Upper lobe of right lung (tissue), 1 donor: Measurements from ENCODE around the gene HDDC3. TPM values are rescaled to one million over a fixed set of nuclear protein-coding genes. Genes with fewer than 3 reads are reported as not detected.
"Not testable (repeated sequence)": the region's sequence is repeated elsewhere in the genome, so short reads cannot be mapped to it uniquely, and the experiment has no call there.

Experiments used
- ATAC-seq: fragments of 200-7000 bp; cut with Tn5 transposase; one replicate; pipeline ENCODE4 v1.9.1; 2020; ENCODE audit warnings: mild to moderate bottlenecking, moderate library complexity
- DNase-seq: peaks from one replicate; pipeline ENCODE4 v3.0.0-alpha.2; 2020
- H3K27ac ChIP-seq: fragments of 200-600 bp; one replicate; pipeline ENCODE4 v1.8.0; 2022
- H3K27me3 ChIP-seq: fragments of 200-600 bp; one replicate; pipeline ENCODE4 v1.8.0; 2022; ENCODE audit warnings: mild to moderate bottlenecking
- H3K36me3 ChIP-seq: fragments of 200-600 bp; one replicate; pipeline ENCODE4 v1.8.0; 2022
- H3K4me1 ChIP-seq: fragments of 200-600 bp; one replicate; pipeline ENCODE4 v1.8.0; 2022
- H3K4me3 ChIP-seq: fragments of 200-600 bp; one replicate; pipeline ENCODE4 v1.8.0; 2022; ENCODE audit warnings: mild to moderate bottlenecking
- H3K9me3 ChIP-seq: fragments of 200-600 bp; one replicate; pipeline ENCODE4 v1.8.0; 2022
- CTCF ChIP-seq: fragments of 200-600 bp; IDR thresholded peaks from one replicate; pipeline ENCODE4 v1.8.0; 2022; ENCODE audit warnings: antibody characterized with exemption
- intact Hi-C: fragments of 100-400 bp; cut with DNase I; formaldehyde crosslinking; loops from one replicate; pipeline ENCODE4 v1.11.0; 2022
- total RNA-seq: library from RNA; stranded (reverse); fragmentation: NEBNext Ultra II Directional; extraction: Animal tissue kit (Norgen Biotek cat#: 25700); gene quantifications from one replicate; pipeline ENCODE4 v1.2.1, GENCODE V29; 2021
- donor health status: DM: no; HTN: yes; CAD: no; lungs with severe emphysema.

Gene HDDC3
- total RNA-seq, 1 donor from 2014 or later: 12.4 TPM

GRCh38 chr15:90924375-90924774, 8.0 kb downstream of the HDDC3 start:
- Histone ChIP-seq H3K27ac (no peak overlapping the region), H3K4me1 (peaks cover 5% of the 10 kb centered on the region), H3K36me3 (peaks cover 32% of the 10 kb centered on the region), H3K27me3 (no peaks in the 10 kb centered on the region), H3K4me3 (no peak overlapping the region), H3K9me3 (no peaks in the 10 kb centered on the region)
- intact Hi-C loops: no loop called here
- TF ChIP-seq CTCF: no peak
- ATAC-seq: no peak
- DNase-seq: no peak

DNA sequence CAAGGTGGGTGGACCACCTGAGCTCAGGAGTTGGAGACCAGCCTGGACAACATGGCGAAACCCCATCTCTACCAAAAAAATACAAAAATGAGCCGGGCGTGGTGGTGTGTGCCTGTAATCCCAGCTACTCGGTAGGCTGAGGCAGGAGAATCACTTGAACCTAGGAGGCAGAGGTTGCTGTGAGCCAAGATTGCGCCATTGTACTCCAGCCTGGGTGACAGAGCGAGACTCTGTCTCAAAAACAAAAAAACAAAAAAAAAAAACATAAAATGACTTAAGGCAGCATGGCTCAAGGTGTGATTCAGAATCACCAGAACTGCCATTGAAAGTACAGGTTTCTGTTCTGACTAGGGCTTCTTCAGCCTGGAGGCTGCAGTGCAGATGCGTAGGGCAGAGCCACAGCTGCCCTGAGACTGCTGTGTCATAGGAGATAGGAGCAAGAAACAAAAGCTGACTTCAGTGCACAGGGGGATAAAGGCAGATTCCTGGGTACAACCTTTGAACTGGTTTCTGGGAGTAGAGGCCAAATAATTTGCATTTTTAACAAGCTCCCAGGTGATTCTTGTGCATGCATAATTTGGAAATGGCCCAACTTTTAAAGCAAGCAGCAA, 9.5 kb downstream of the HDDC3 start:
- intact Hi-C loops, ATAC-seq, H3K4me3 ChIP-seq: not testable (repeated sequence)

GRCh38 chr15:90921887-90922286, 10.5 kb downstream of the HDDC3 start:
- H3K9me3 ChIP-seq: no peaks in the 10 kb centered on the region
- H3K27me3 ChIP-seq: no peaks in the 10 kb centered on the region
- DNase-seq (no peak), ATAC-seq (no peak)
- H3K27ac ChIP-seq: no peak overlapping the region
- intact Hi-C loops: no loop called here
- H3K4me3 ChIP-seq: no peak overlapping the region
- no peaks in the 10 kb centered on the region for H3K4me1 ChIP-seq
- no peak for TF ChIP-seq CTCF
- peaks cover 57% of the 10 kb centered on the region for H3K36me3 ChIP-seq

More for the DNA sequence above, 9.5 kb downstream of the HDDC3 start:
- H3K36me3 ChIP-seq: peaks cover 48% of the 10 kb centered on the region
- not testable (repeated sequence) for H3K27ac ChIP-seq, H3K27me3 ChIP-seq, H3K9me3 ChIP-seq, H3K4me1 ChIP-seq, DNase-seq

DNA sequence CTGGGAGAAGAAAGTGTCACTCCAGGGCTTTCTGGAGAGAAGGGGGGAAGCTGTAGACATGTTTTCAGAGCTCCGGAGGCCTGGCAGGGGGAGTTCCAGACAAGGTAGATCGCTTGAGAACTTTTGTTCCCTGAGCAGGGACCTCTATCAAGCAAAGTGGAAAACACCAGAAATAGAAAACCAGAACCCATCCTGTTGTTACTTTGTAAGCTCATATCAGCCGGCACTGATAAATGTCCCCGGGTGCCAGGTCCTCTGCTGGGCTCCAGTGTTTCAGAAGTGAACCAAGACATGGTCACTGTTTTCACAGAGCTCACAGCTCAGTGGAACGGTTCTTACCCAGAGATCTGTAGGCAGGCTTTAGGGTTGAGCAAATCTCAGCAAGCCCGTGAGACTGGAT, 13.5 kb downstream of the HDDC3 start:
- TF ChIP-seq CTCF: no peak
- H3K4me1 ChIP-seq: peaks cover 3% of the 10 kb centered on the region
- H3K27ac ChIP-seq: no peak overlapping the region
- DNase-seq: no peak
- no peak for ATAC-seq
- no peak overlapping the region for H3K4me3 ChIP-seq
- H3K27me3 ChIP-seq: no peaks in the 10 kb centered on the region
- no peaks in the 10 kb centered on the region for H3K9me3 ChIP-seq
- peaks cover 86% of the 10 kb centered on the region for H3K36me3 ChIP-seq
- intact Hi-C loops: no loop called here

- no peak for TF ChIP-seq CTCF
- ATAC-seq (no peak), DNase-seq (no peak)
- H3K4me3 ChIP-seq: no peak overlapping the region
- no peak overlapping the region for H3K27ac ChIP-seq
- H3K9me3 ChIP-seq: no peaks in the 10 kb centered on the region
- peaks cover 93% of the 10 kb centered on the region for H3K36me3 ChIP-seq
- intact Hi-C loops: no loop called here
- H3K4me1 ChIP-seq: peaks cover 3% of the 10 kb centered on the region
- no peaks in the 10 kb centered on the region for H3K27me3 ChIP-seq
Measured at GRCh38 chr15:90918034-90918788, 14.1 kb downstream of the HDDC3 start.

- no peak overlapping the region for H3K4me3 ChIP-seq
- intact Hi-C loops: no loop called here
- peaks cover 99% of the 10 kb centered on the region for H3K36me3 ChIP-seq
- ATAC-seq: no peak
- H3K27me3 ChIP-seq: no peaks in the 10 kb centered on the region
- no peak for DNase-seq
- no peaks in the 10 kb centered on the region for H3K9me3 ChIP-seq
- H3K4me1 ChIP-seq: peaks cover 3% of the 10 kb centered on the region
- no peak for TF ChIP-seq CTCF
- H3K27ac ChIP-seq: no peak overlapping the region
Measured at GRCh38 chr15:90917569-90917968, 14.8 kb downstream of the HDDC3 start.
